B cell (primary cell): Measurements from ENCODE around the gene USP6NL.

Experiments
- CTCF ChIP-seq: fragments of 200-600 bp; IDR thresholded peaks from one replicate; pipeline ENCODE4 v1.8.0; 2022; ENCODE audit warnings: antibody characterized with exemption, mild to moderate bottlenecking
- EZH2 ChIP-seq: IDR thresholded peaks from 2 replicates; pipeline ENCODE4 v1.6.1; 2012; ENCODE audit warnings: borderline replicate concordance, low read depth, mild to moderate bottlenecking, moderate library complexity, low read length; ENCODE audit not compliant: insufficient read depth, poor library complexity, severe bottlenecking

GRCh38 chr10:11602919-11603523 lies 8.4 kb downstream of the USP6NL start:
- TF ChIP-seq CTCF = no peak
- TF ChIP-seq EZH2 = no peak
